ENCODE measurements around the gene EFCAB7.

Gene EFCAB7

GRCh38 chr1:63611231-63611630 lies 87.9 kb downstream of the EFCAB7 start:
- no peak for DNase-seq
- Histone ChIP-seq H3K27ac (no peak overlapping the region), H3K9me3 (no peaks in the 10 kb centered on the region), H3K4me3 (no peak overlapping the region), H3K36me3 (no peaks in the 10 kb centered on the region), H3K27me3 (no peaks in the 10 kb centered on the region), H3K4me1 (peaks cover 0 to 15% (median 3%) of the 10 kb centered on the region in 4 donors)
- intact Hi-C loops (cut with DNase I; ENCODE audit: low total_unique reads): loop anchor here (2.0 to 10.0 kb wide), 2 partner anchors 64 to 636 kb away; no protein-coding TSS in a partner anchor
- no peak for TF ChIP-seq CTCF (IDR thresholded peaks at IDR 0.05)

GRCh38 chr1:63612564-63612963 lies 89.2 kb downstream of the EFCAB7 start:
- H3K27me3 ChIP-seq: no peaks in the 10 kb centered on the region
- no peaks in the 10 kb centered on the region for H3K36me3 ChIP-seq
- H3K27ac ChIP-seq: no peak overlapping the region
- H3K4me1 ChIP-seq: peaks cover 0 to 24% (median 4%) of the 10 kb centered on the region in 4 donors
- no peak for TF ChIP-seq CTCF (IDR thresholded peaks at IDR 0.05)
- DNase-seq: no peak
- H3K4me3 ChIP-seq: no peak overlapping the region
- no peaks in the 10 kb centered on the region for H3K9me3 ChIP-seq
- intact Hi-C loops (cut with DNase I; ENCODE audit: low total_unique reads): loop anchor here (10.0 kb wide), 1 partner anchor 62 kb away; no protein-coding TSS in a partner anchor

GRCh38 chr1:63612971-63613370 lies 89.6 kb downstream of the EFCAB7 start:
- Histone ChIP-seq H3K4me3 (no peak overlapping the region), H3K27ac (no peak overlapping the region), H3K9me3 (no peaks in the 10 kb centered on the region), H3K27me3 (no peaks in the 10 kb centered on the region), H3K36me3 (no peaks in the 10 kb centered on the region), H3K4me1 (peaks cover 0 to 28% (median 5%) of the 10 kb centered on the region in 4 donors)
- DNase-seq: no peak
- TF ChIP-seq CTCF (IDR thresholded peaks at IDR 0.05): no peak
- intact Hi-C loops (cut with DNase I; ENCODE audit: low total_unique reads): loop anchor here (10.0 kb wide), 1 partner anchor 62 kb away; no protein-coding TSS in a partner anchor

DNA sequence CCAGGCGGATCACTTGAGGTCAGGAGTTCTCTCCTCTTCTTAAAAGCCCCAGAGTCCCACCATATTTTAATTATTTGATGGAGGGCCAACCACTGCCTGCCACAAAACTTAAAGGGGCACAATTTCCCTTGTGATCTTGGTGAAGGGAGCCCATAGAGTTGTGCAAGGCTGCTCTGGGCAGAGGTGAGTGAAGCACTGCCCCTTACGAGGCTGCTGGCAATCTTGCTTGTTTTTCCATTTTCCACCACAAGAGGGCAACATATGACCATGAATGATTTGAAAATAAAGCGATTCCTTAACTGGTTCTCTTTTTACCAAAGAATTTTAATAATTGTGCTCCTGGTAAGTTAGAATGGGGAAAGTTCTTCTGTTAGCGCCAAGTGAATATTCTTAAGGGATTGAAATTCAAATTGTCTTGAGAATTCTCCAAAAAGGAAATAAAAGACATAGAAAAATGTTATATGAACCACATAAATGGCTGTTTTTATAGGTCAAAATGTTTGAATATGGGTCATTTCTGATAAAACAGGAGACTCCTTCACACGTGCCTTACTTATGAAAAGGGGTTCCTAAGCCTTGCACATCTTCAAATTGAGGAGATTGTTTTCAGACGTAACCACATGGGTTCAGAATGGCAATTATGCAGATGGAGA lies 92.6 kb downstream of the EFCAB7 start:
- TF ChIP-seq CTCF (IDR thresholded peaks at IDR 0.05): peak; percentile 70 to 89
- H3K27me3 ChIP-seq: no peaks in the 10 kb centered on the region
- H3K27ac ChIP-seq: no peak overlapping the region
- intact Hi-C loops (cut with DNase I; ENCODE audit: low total_unique reads): loop anchor here (10.0 kb wide), 1 partner anchor 59 kb away; no protein-coding TSS in a partner anchor
- no peak overlapping the region for H3K4me3 ChIP-seq
- H3K9me3 ChIP-seq: no peaks in the 10 kb centered on the region
- peaks cover 0 to 45% (median 7%) of the 10 kb centered on the region in 4 donors for H3K4me1 ChIP-seq
- no peaks in the 10 kb centered on the region for H3K36me3 ChIP-seq
- DNase-seq: peak in 1 of 2 donors; percentile 76

- Histone ChIP-seq H3K9me3 (no peaks in the 10 kb centered on the region), H3K4me1 (peaks cover 0 to 57% (median 12%) of the 10 kb centered on the region in 4 donors), H3K36me3 (no peaks in the 10 kb centered on the region), H3K27me3 (no peaks in the 10 kb centered on the region), H3K4me3 (no peak overlapping the region), H3K27ac (no peak overlapping the region)
- intact Hi-C loops (cut with DNase I; ENCODE audit: low total_unique reads): loop anchor here (10.0 kb wide), 1 partner anchor 57 kb away; no protein-coding TSS in a partner anchor
- no peak for DNase-seq
- TF ChIP-seq CTCF (IDR thresholded peaks at IDR 0.05): no peak
Observed at GRCh38 chr1:63617450-63617849, 94.1 kb downstream of the EFCAB7 start.

All from tibial artery (tissue), 4 donors.